OCI-LY1 (cell line): ENCODE measurements around the gene NRIP1.

Experiments used
- EZH2 ChIP-seq: fragments of 200-600 bp; sonication (generic), shearing (Covaris generic); IDR thresholded peaks from 2 replicates; pipeline ENCODE4 v1.8.0; 2017; ENCODE audit warnings: borderline replicate concordance, mixed run types, mild to moderate bottlenecking, antibody characterized with exemption, low read length, moderate library complexity, mixed read lengths
- TF ChIP-seq, protein P1 (sequence below): fragments of 200-600 bp; sonication (generic), shearing (Covaris generic); IDR thresholded peaks from 2 replicates; pipeline ENCODE4 v1.5.1; 2017; ENCODE audit warnings: mild to moderate bottlenecking, antibody characterized with exemption, low read length, moderate library complexity, mixed read lengths

DNA sequence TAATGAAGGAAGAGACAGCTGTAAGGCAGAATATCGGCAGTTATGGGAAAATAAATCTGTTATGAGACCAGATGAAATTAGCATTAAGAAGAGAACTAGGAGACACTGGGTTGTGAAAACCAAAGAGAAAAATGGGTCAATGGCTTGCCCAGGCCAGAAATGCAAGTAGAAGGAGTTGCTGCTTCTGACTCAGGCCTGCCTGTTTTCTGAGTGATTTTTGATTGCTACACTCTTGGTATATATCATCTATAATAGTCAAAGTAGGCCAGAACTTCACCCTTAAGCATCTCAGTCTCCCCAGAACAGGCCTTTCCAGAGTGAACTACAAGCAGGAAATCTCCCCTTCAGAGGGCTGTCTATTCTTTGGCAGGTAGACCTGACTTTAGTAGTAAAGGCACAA lies 107.0 kb downstream of the NRIP1 start:
- TF ChIP-seq, protein P1, sequence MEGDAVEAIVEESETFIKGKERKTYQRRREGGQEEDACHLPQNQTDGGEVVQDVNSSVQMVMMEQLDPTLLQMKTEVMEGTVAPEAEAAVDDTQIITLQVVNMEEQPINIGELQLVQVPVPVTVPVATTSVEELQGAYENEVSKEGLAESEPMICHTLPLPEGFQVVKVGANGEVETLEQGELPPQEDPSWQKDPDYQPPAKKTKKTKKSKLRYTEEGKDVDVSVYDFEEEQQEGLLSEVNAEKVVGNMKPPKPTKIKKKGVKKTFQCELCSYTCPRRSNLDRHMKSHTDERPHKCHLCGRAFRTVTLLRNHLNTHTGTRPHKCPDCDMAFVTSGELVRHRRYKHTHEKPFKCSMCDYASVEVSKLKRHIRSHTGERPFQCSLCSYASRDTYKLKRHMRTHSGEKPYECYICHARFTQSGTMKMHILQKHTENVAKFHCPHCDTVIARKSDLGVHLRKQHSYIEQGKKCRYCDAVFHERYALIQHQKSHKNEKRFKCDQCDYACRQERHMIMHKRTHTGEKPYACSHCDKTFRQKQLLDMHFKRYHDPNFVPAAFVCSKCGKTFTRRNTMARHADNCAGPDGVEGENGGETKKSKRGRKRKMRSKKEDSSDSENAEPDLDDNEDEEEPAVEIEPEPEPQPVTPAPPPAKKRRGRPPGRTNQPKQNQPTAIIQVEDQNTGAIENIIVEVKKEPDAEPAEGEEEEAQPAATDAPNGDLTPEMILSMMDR, result no peak
- no peak for TF ChIP-seq EZH2
